Lung (tissue), 12 donors: ENCODE data around the gene BBX. TPM values are rescaled to one million over a fixed set of nuclear protein-coding genes. Genes with fewer than 3 reads are reported as not detected.

Source experiments
- ATAC-seq: fragments of 200-7000 bp; cut with Tn5 transposase; one replicate; pipeline ENCODE4 v1.9.1; 2020; ENCODE audit warnings: moderate number of reproducible peaks; ENCODE audit not compliant: insufficient read depth, low FRiP score
- DNase-seq, 3 donors: peaks; one replicate each; pipeline ENCODE4 v3.0.0-alpha.2; 2013 to 2017
- H3K27ac ChIP-seq, 2 donors: one replicate each; pipeline ENCODE4 v1.5.1; 2013; ENCODE audit warnings: mild to moderate bottlenecking in 2 of 2, moderate library complexity in 2 of 2, control low read depth in 1 of 2, inconsistent platforms in 1 of 2, low read depth in 1 of 2, low read length in 1 of 2
- H3K27me3 ChIP-seq, 3 donors: one replicate each; pipeline ENCODE4 v1.5.1; 2013; ENCODE audit warnings: low read length in 2 of 3; ENCODE audit not compliant: control insufficient read depth in 3 of 3, insufficient read depth in 3 of 3
- H3K36me3 ChIP-seq, 4 donors: one replicate each; pipeline ENCODE4 v1.5.1; 2013; ENCODE audit warnings: low read length in 4 of 4, mild to moderate bottlenecking in 1 of 4, moderate library complexity in 1 of 4; ENCODE audit not compliant: control insufficient read depth in 4 of 4, insufficient read depth in 4 of 4
- H3K4me1 ChIP-seq, 5 donors: one replicate each; pipeline ENCODE4 v1.5.1; 2013; ENCODE audit warnings: low read length in 5 of 5, mild to moderate bottlenecking in 2 of 5, moderate library complexity in 1 of 5; ENCODE audit not compliant: control insufficient read depth in 5 of 5, insufficient read depth in 5 of 5
- H3K4me3 ChIP-seq: one replicate; pipeline ENCODE4 v1.5.1; 2013; ENCODE audit warnings: mild to moderate bottlenecking, control low read depth, moderate library complexity
- H3K9ac ChIP-seq, 2 donors: one replicate each; pipeline ENCODE4 v1.5.1; 2013; ENCODE audit warnings: low read length in 2 of 2, control low read depth in 1 of 2; ENCODE audit not compliant: insufficient read depth in 1 of 2
- H3K9me3 ChIP-seq, 4 donors: one replicate each; pipeline ENCODE4 v1.5.1; 2013; ENCODE audit warnings: low read length in 3 of 4, mild to moderate bottlenecking in 1 of 4, moderate library complexity in 1 of 4; ENCODE audit not compliant: control insufficient read depth in 4 of 4, insufficient read depth in 3 of 4
- WGBS, 2 donors: extraction: QIAGEN DNeasy Blood & Tissue Kit; methylation state at CpG; one replicate each; pipeline ENCODE4 v1.1.7; 2013; 5-methylcytosine and 5-hydroxymethylcytosine counted together
- polyA plus RNA-seq, 2 donors: library from polyadenylated mRNA; stranded (reverse); fragments of 200-250 nt; gene quantifications; one replicate each; pipeline ENCODE4 v1.2.1, GENCODE V29; 2013
- total RNA-seq, 2 donors: library from RNA; depleted of rRNA in 1 of 2; stranded (reverse); fragments of >200 nt in 1 of 2; gene quantifications; one replicate each; pipeline ENCODE4 v1.2.1, GENCODE V29; 2014 to 2021
- TF ChIP-seq, protein P1 (sequence below): IDR thresholded peaks from 2 replicates; pipeline ENCODE4 v1.5.1; 2012; ENCODE audit warnings: mild to moderate bottlenecking; ENCODE audit errors: control extremely low read depth, extremely low read depth
- donor health status: control.
- donor health status: control.
- donor health status: Bipolar disorder and iron deficiency.
- donor health status: healthy.
- donor health status: DM: yes; HTN: yes; CAD: no.

BBX gene
- total and polyA plus RNA-seq, 4 donors, result 6.3 to 93.3 (median 25.1) TPM

DNA sequence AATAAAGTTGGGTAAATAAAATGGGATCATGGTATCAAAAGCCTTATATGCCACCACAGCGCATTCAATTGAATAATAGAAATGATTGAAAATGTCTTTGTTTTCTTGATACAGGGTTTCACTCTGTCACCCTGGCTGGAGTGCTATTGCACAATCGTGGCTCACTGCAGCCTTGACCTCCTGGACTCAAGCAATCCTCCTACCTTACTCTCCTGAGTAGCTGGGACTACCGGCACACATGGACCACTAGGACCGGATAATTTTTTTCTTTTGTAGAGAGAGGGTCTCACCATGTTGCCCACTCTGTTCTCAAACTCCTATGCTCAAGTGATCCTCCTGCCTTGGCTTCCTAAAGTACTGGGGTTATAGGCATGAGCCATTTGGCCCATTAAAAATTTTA, 33.8 kb upstream of the BBX start:
- no peak overlapping the region for H3K4me3 ChIP-seq
- DNase-seq (no peak), ATAC-seq (no peak)
- H3K9me3 ChIP-seq, result no peaks in the 10 kb centered on the region
- H3K27ac ChIP-seq, result no peak overlapping the region
- H3K36me3 ChIP-seq, result no peaks in the 10 kb centered on the region
- WGBS, 2 donors, result 91 to 92% methylated on average over 4 of the region's 4 CpGs
- H3K9ac ChIP-seq, result no peak overlapping the region
- no peaks in the 10 kb centered on the region for H3K27me3 ChIP-seq
- H3K4me1 ChIP-seq, result no peaks in the 10 kb centered on the region
- TF ChIP-seq, protein P1, sequence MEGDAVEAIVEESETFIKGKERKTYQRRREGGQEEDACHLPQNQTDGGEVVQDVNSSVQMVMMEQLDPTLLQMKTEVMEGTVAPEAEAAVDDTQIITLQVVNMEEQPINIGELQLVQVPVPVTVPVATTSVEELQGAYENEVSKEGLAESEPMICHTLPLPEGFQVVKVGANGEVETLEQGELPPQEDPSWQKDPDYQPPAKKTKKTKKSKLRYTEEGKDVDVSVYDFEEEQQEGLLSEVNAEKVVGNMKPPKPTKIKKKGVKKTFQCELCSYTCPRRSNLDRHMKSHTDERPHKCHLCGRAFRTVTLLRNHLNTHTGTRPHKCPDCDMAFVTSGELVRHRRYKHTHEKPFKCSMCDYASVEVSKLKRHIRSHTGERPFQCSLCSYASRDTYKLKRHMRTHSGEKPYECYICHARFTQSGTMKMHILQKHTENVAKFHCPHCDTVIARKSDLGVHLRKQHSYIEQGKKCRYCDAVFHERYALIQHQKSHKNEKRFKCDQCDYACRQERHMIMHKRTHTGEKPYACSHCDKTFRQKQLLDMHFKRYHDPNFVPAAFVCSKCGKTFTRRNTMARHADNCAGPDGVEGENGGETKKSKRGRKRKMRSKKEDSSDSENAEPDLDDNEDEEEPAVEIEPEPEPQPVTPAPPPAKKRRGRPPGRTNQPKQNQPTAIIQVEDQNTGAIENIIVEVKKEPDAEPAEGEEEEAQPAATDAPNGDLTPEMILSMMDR, result no peak

GRCh38 chr3:107493134-107493533, 29.6 kb upstream of the BBX start:
- Histone ChIP-seq H3K4me1 (no peaks in the 10 kb centered on the region), H3K27ac (no peak overlapping the region), H3K9me3 (no peaks in the 10 kb centered on the region), H3K27me3 (no peaks in the 10 kb centered on the region), H3K36me3 (no peaks in the 10 kb centered on the region), H3K9ac (no peak overlapping the region), H3K4me3 (no peak overlapping the region)
- TF ChIP-seq, protein P1, result no peak
- ATAC-seq, result no peak
- 86 to 88% methylated on average over 1 of the region's 1 CpG for WGBS, 2 donors
- DNase-seq, result no peak

- no peak for DNase-seq
- Histone ChIP-seq H3K27ac (no peak overlapping the region), H3K27me3 (no peaks in the 10 kb centered on the region), H3K4me1 (no peaks in the 10 kb centered on the region), H3K36me3 (no peaks in the 10 kb centered on the region), H3K9me3 (no peaks in the 10 kb centered on the region), H3K4me3 (no peak overlapping the region), H3K9ac (no peak overlapping the region)
- ATAC-seq, result no peak
- WGBS, 2 donors, result 93 to 96% methylated on average over 3 of the region's 3 CpGs
- TF ChIP-seq, protein P1, result no peak
Measured at GRCh38 chr3:107496855-107497254, 25.9 kb upstream of the BBX start.

DNA sequence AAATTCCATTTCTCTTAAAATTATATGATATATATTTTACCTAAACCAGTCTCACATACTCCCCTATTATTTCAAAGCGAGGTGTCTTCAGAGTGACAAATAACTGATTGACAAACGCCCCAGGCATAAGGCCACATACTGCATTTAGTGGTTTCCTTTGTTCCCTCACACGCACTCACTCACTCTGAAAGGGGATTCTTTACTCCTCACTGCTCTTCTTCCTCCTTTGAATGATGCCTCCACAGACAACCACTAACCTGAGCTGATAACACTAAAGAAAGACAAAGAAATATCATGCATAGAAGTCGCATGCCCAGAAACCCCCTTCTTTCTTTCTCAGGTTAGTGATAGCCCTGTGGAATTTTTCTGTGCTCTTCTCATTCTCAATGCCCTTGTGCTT, 24.1 kb upstream of the BBX start:
- Histone ChIP-seq H3K36me3 (no peaks in the 10 kb centered on the region), H3K27ac (no peak overlapping the region), H3K27me3 (no peaks in the 10 kb centered on the region), H3K4me3 (no peak overlapping the region), H3K4me1 (no peaks in the 10 kb centered on the region), H3K9ac (no peak overlapping the region), H3K9me3 (no peaks in the 10 kb centered on the region)
- WGBS, 2 donors, result 62 to 81% methylated on average over 4 of the region's 4 CpGs
- DNase-seq, result no peak
- TF ChIP-seq, protein P1, result no peak
- no peak for ATAC-seq
